NCI-H1694 treated with DMSO at 0.1 percent for 48 hours (cell line): Measurements from ENCODE around the gene CCDC33.

Experiments
- DNase-seq: peaks from one replicate; lab custom pipeline; 2025; lab: John Stamatoyannopoulos, UW

Gene CCDC33

DNA sequence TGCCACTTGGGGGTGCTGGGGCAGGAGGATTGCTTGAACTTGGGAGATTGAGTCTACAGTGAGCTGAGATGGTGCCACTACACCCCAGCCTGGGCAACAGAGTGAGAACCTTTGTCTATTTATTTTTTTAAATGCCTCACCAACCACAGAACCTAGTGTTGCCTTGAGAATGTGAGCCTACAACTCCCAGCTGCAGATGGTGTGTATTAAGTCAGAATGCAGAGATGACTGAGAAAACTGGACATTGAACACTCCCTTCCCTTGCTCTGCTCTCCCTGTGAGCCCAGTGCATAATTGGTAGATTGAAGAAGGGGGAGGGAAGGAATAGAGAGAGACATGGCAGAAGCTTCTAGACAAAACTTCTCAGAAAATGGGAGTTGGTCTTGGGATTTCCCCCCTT, 53.5 kb downstream of the CCDC33 start:
- DNase-seq = no peak

DNA sequence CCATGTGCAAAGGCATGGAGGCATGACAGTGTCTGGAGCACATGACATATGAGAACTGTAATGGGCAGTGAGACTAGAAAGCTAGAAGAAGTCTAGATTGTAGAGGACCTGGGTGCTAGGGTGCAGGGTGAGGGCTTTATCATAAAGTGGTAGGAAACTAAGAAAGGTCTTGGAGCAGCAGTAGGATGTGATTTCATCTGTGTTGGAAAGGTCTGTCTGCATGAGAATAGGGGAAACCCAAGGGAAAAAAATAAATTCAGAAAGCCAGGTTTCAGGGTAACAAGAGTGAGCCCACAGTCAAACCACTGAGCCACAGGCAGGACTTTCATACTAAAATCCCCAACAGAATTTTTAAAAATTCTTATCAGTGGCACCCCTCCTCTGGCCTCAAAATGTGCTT, 54.5 kb downstream of the CCDC33 start:
- no peak for DNase-seq

GRCh38 chr15:74291101-74292071, 55.3 kb downstream of the CCDC33 start:
- DNase-seq = no peak

GRCh38 chr15:74293021-74293810, 57.1 kb downstream of the CCDC33 start:
- peak; percentile 36 for DNase-seq

DNA sequence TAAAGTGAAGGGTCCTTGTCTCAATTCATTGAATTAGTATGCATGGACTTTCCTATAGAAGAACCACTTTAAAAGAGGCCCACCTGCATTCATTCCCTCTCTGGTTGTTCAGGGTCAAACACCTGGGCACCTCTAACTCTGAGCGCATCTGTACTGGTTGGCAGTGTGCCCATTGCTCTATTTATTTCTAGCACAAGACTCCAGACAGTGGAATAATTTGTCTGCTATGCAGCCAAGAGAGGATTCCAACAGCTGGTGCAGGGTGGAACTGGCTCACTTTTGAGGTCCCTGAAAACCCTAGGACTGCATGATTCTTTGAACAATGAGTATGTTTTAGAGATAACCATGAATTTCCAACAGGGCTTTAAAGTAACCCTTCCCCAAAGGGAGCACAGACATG, 57.9 kb downstream of the CCDC33 start:
- DNase-seq = peak; percentile 78

DNA sequence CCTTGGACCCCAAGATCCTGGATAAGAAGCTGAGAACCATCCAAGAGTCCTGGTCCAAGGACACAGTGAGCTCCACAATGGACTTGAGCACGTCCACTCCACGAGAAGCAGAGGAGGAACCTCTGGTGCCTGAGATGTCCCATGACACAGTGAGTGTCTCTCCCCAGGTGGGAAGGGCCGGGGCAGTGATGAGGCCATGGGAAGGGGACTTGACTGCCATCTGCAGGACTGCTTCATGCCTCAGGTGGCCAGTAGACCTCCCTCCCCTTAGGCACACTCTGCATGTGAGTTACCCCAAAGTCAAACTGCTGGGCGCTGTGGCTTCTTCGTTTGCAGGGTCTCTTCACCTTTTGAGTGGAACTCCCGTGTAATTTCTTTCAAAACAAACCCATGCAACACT, 59.7 kb downstream of the CCDC33 start:
- no peak for DNase-seq

DNA sequence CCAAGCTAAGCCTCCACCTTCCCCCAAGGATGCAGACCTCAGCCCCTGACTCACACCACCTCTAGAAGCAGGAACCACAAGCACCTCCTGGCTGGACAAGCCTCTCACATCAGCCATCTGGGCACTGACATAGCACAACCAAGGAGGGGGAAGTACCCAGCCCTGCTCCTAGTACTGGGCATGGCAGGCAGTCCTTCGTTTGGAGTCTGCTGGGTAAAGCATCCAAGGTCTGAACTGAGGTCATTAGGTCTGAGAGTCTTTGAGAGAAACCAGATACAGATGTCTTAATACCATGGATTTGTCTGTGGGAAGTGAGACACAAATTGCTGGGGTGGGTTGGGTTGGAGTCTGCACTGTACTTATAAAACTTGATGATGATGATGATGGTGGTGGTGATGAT, 61.8 kb downstream of the CCDC33 start:
- DNase-seq = no peak

- DNase-seq = no peak
Measured at GRCh38 chr15:74300057-74300795, 64.1 kb downstream of the CCDC33 start.

DNA sequence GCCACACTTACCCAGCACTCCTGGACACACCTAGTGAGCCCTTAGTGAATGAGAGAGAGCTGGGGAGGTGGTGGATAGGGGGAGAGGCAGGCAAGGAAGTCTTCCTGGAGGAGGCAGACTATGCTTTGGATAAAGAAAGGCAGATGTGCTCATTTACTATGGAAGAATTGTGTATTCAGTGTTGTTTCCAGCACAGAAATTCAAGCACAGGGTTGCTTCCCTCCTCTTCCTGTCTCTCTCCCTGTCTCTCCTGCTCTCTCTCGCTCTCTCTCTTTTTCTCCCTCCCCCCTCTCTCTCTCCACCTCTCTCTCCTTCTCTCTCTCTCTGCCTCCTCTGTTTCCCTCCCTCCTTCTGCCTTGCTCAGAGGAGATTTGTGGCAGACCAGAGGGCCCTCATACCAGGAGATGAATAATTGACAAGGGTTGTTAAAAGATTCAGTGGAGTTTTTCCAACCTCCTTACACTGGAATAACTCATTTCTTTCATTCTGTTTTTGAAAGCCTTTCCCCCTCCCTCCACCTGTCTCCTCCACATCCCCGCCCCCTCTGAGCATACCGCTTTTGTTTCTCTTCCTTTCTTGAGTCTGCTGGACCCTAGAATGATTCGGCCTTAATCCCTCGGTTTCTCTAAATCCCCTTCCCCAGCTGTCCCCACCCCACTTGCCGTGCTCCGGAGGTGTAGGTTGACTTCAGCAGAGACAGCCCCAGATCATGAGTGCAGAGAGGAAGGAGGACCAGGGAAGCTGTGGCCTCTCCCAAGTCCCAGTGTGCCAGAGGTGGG, 65.6 kb downstream of the CCDC33 start:
- no peak for DNase-seq

DNA sequence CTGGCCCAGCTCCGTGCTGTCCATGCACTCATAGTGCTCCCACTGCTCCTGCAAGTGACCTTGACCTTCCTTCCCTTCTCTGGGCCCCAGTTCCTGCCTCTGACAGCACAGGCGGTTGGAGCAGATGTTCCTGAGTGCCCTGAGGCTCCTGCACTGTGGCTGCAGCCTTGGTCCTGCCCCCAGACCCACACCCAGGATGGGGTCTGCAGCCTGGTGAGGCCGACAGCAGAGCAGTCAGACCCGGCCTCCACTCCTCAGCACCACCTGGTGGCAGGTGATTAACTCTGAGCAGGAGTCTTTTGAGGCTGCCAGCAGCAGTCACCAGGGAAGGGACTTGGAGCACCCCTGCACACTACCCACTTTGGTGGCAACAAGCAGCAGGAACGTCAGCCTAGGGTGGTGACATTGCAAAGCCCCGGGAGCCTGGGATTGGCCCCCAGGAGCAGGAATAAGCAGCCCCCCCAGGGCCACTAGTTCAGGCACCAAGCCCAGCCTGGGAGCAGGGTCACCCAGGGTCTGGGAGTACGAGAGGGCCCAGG, 66.8 kb downstream of the CCDC33 start:
- peak; percentile 45 for DNase-seq

GRCh38 chr15:74303741-74304309, 67.7 kb downstream of the CCDC33 start:
- DNase-seq = no peak

DNA sequence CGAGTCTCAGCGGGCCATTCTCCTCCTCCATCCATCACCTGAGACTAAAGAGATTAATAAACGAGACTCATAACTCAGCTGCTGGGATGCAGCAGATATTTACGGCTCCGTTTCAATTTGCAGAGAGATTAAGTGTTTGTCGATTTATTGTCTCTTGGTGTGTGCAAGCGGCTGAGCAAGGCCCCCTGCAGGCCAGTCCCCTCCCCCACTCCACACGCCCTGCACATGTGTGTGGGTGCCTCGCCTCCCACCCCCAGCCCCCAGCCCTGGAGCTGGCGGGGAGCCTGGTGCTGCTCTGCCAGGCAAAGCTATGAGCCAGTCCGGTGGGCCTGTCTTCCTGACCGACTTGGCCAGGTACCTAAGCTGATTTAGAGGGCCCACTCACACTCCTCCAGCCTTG, 68.3 kb downstream of the CCDC33 start:
- DNase-seq = no peak

- DNase-seq = no peak
Measured at GRCh38 chr15:74305687-74306086, 69.6 kb downstream of the CCDC33 start.

DNA sequence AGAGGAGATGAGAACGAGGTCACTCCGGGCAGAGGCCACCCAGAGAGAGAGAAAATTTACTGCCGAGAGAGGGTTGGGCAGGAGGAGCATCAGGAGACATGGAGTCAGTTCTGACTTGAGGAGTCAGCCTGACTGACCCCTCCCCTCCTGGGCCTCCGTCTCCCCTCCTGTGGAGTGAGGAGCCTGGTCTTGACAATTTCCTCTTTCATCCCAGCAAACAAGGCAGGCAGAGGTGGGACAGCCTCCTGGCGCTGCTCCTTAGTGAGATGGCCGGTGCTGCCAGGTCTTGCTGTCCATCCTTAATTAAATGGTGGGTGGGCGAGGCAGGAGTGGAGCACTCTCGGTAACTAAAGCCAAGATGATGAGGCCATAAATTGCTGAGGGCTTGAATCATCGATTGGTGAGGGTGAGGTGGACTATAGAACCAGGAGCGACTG, 70.7 kb downstream of the CCDC33 start:
- DNase-seq = no peak

- peak; percentile 81 for DNase-seq
Measured at GRCh38 chr15:74307827-74308811, 72.0 kb downstream of the CCDC33 start.

DNA sequence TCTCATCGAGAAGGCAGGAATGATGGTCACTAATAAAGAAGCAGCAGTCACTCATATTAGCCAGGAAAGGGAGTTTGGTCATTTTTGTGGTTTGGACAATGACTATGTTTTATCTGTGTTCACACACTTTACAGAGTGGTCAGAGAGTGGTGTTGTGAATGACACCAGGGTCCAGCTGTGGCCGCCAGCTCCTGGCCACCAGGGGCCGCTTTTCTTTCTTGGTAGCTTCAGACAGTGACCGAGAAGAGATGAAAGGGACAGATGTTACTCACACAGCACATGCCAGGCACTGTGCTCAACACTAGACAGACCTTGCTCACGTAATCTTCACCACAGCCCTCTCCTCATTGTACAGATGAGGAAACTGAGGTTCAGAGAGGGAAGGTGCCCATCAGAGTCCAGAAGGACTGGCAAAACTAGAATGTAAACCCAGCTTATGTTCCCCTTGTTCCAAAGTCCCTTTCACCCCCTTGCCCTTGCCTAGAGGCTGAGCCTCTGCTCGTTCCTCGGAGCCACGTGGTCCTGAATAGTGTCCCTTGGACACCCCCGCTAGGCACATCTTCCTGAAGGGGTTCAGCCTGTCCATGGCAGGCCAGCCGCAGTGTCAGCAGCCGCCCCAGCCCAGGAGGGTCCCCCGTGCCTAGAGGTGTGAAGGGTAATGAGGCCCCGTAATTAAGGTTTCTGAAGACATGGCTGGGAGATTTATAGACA, 75.8 kb downstream of the CCDC33 start:
- DNase-seq = peak; percentile 42

DNA sequence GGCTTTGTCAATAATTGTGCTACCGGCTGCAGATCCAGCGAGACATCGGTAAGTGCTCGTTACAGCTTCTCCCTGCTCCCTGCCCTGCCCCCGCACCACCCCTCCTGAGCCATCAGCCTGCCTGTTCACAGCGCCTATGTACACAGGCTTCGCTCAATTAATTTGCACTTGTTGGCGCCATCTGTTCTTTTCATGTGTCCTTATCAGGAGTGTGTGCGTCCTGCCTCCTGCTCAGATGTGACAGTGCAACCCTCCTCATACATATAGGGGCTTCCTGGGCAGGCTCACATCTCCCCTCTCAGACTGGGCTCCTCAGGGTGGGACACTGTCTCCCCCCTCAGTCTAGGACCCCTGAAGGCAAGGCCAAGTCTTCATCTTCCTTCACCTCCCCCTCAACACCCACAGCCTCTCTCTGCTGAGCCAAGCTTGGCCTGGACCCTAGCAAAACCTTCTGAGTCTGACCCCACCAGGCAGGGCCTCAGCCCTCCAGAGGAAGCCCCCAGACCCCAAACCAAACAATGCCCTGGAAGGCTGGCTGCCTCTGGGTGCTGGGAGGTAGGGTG, 76.4 kb downstream of the CCDC33 start:
- DNase-seq = peak; percentile 92

GRCh38 chr15:74313889-74314288, 77.8 kb downstream of the CCDC33 start:
- DNase-seq = no peak
